HEK293 (cell line): ENCODE results near the gene KANSL1.

Experiments
- CTCF ChIA-PET: fragments of 350-600 bp; formaldehyde crosslinking; extraction: SDS; loops from one replicate; lab custom pipeline; 2021; ENCODE audit warnings: antibody characterized with exemption; lab: Yijun Ruan, JAX
- POLR2A ChIA-PET: fragments of 300-600 bp; formaldehyde crosslinking; extraction: SDS; loops from one replicate; lab custom pipeline; 2020; ENCODE audit warnings: antibody characterized with exemption, inconsistent platforms; lab: Yijun Ruan, JAX
- H3K27ac ChIP-seq: fragments of 200-500 bp; sonication (Bioruptor generic); 2 replicates; pipeline ENCODE4 v1.5.1; 2014; ENCODE audit warnings: low read depth, low read length, control low read depth, inconsistent platforms; ENCODE audit errors: extremely low read depth
- H3K36me3 ChIP-seq, 2 experiments: fragments of 200-500 bp in 1 of 2; sonication (Bioruptor generic) in 1 of 2; 1 replicate in 1 of 2; 2 replicates in 1 of 2; pipeline ENCODE4 v1.5.1; 2014 to 2017; ENCODE audit warnings: inconsistent platforms in 2 of 2, low read length in 2 of 2; ENCODE audit not compliant: control insufficient read depth in 2 of 2, insufficient read depth in 1 of 2
- H3K4me1 ChIP-seq: fragments of 200-500 bp; sonication (Bioruptor generic); 2 replicates; pipeline ENCODE4 v1.5.1; 2014; ENCODE audit warnings: mild to moderate bottlenecking, low read length, inconsistent platforms; ENCODE audit not compliant: control insufficient read depth, insufficient read depth
- H3K4me3 ChIP-seq: 2 replicates; pipeline ENCODE4 v1.5.1; 2011; ENCODE audit warnings: low read depth, mild to moderate bottlenecking, control low read depth, low read length, moderate library complexity
- H3K9me3 ChIP-seq: fragments of 200-500 bp; sonication (Bioruptor generic); 2 replicates; pipeline ENCODE4 v1.5.1; 2014; ENCODE audit warnings: low read depth, low read length, inconsistent platforms; ENCODE audit not compliant: control insufficient read depth, insufficient read depth
- FEZF1 ChIP-seq: fragments of 450-650 bp; formaldehyde crosslinking; IDR thresholded peaks from 2 replicates; pipeline ENCODE4 v1.5.1; 2016; ENCODE audit warnings: missing biosample characterization, missing genetic modification characterization
- HOXD13 ChIP-seq: sonication (generic); formaldehyde crosslinking; IDR thresholded peaks from 2 replicates; pipeline ENCODE4 v1.8.0; 2022; ENCODE audit warnings: missing genetic modification reagents, borderline replicate concordance
- KLF8 ChIP-seq: fragments of 450-650 bp; formaldehyde crosslinking; IDR thresholded peaks from 2 replicates; pipeline ENCODE4 v1.5.1; 2016; ENCODE audit warnings: missing biosample characterization, missing genetic modification characterization
- MEIS1 ChIP-seq: sonication (generic); formaldehyde crosslinking; IDR thresholded peaks from 2 replicates; pipeline ENCODE4 v1.8.1; 2022; ENCODE audit warnings: missing genetic modification reagents, mild to moderate bottlenecking, borderline replicate concordance
- OSR2 ChIP-seq: fragments of 450-650 bp; formaldehyde crosslinking; IDR thresholded peaks from 2 replicates; pipeline ENCODE4 v1.5.1; 2016; ENCODE audit warnings: missing biosample characterization, missing genetic modification characterization
- SCRT2 ChIP-seq: fragments of 450-650 bp; formaldehyde crosslinking; IDR thresholded peaks from 2 replicates; pipeline ENCODE4 v1.5.1; 2016; ENCODE audit warnings: missing biosample characterization, missing genetic modification characterization
- ZBTB1 ChIP-seq: fragments of 450-650 bp; formaldehyde crosslinking; IDR thresholded peaks from 2 replicates; pipeline ENCODE4 v1.5.1; 2016; ENCODE audit warnings: missing biosample characterization, missing genetic modification characterization
- ZFP3 ChIP-seq: fragments of 450-650 bp; formaldehyde crosslinking; IDR thresholded peaks from 2 replicates; pipeline ENCODE4 v1.5.1; 2016; ENCODE audit warnings: low read depth, missing biosample characterization, missing genetic modification characterization
- ZIC2 ChIP-seq: fragments of 450-650 bp; formaldehyde crosslinking; IDR thresholded peaks from 2 replicates; pipeline ENCODE4 v1.5.1; 2016; ENCODE audit warnings: missing biosample characterization, missing genetic modification characterization
- ZNF114 ChIP-seq: fragments of 450-650 bp; formaldehyde crosslinking; IDR thresholded peaks from 2 replicates; pipeline ENCODE4 v1.5.0; 2017; ENCODE audit warnings: missing biosample characterization, missing genetic modification characterization
- ZNF146 ChIP-seq: fragments of 450-650 bp; formaldehyde crosslinking; IDR thresholded peaks from 2 replicates; pipeline ENCODE4 v1.5.1; 2016; ENCODE audit warnings: missing biosample characterization, missing genetic modification characterization
- ZNF157 ChIP-seq: fragments of 450-650 bp; formaldehyde crosslinking; IDR thresholded peaks from 2 replicates; pipeline ENCODE4 v1.5.1; 2016; ENCODE audit warnings: missing biosample characterization, missing genetic modification characterization
- ZNF169 ChIP-seq: fragments of 450-650 bp; formaldehyde crosslinking; IDR thresholded peaks from 2 replicates; pipeline ENCODE4 v1.5.1; 2016; ENCODE audit warnings: missing biosample characterization, missing genetic modification characterization
- ZNF202 ChIP-seq: fragments of 450-650 bp; formaldehyde crosslinking; IDR thresholded peaks from 2 replicates; pipeline ENCODE4 v1.5.1; 2016; ENCODE audit warnings: missing biosample characterization, missing genetic modification characterization, borderline replicate concordance
- ZNF239 ChIP-seq: fragments of 450-650 bp; formaldehyde crosslinking; IDR thresholded peaks from 2 replicates; pipeline ENCODE4 v1.5.1; 2016; ENCODE audit warnings: missing biosample characterization, missing genetic modification characterization
- ZNF274 ChIP-seq, 2 experiments: fragments of 200-500 bp in 1 of 2; fragments of 450-650 bp in 1 of 2; sonication (Bioruptor generic) in 1 of 2; formaldehyde crosslinking in 1 of 2; IDR thresholded peaks; 2 replicates each; pipeline versions ENCODE4 v1.5.1 to v1.6.1; 2014 to 2016; ENCODE audit warnings: borderline replicate concordance in 1 of 2, inconsistent platforms in 1 of 2, low read length in 1 of 2, missing biosample characterization in 1 of 2, missing genetic modification characterization in 1 of 2
- ZNF394 ChIP-seq: fragments of 450-650 bp; formaldehyde crosslinking; IDR thresholded peaks from 2 replicates; pipeline ENCODE4 v1.5.1; 2016; ENCODE audit warnings: missing biosample characterization, missing genetic modification characterization, mild to moderate bottlenecking, moderate library complexity, borderline replicate concordance
- ZNF423 ChIP-seq: fragments of 450-650 bp; formaldehyde crosslinking; IDR thresholded peaks from 2 replicates; pipeline ENCODE4 v1.5.1; 2016; ENCODE audit warnings: missing biosample characterization, missing genetic modification characterization
- ZNF501 ChIP-seq: fragments of 450-650 bp; formaldehyde crosslinking; IDR thresholded peaks from 2 replicates; pipeline ENCODE4 v1.5.1; 2016; ENCODE audit warnings: missing biosample characterization, missing genetic modification characterization
- ZNF510 ChIP-seq: fragments of 450-650 bp; formaldehyde crosslinking; IDR thresholded peaks from 2 replicates; pipeline ENCODE4 v1.5.1; 2018; ENCODE audit warnings: mild to moderate bottlenecking, missing genetic modification characterization, missing biosample characterization; ENCODE audit not compliant: insufficient replicate concordance
- ZNF558 ChIP-seq: fragments of 450-650 bp; formaldehyde crosslinking; IDR thresholded peaks from 2 replicates; pipeline ENCODE4 v1.5.1; 2016; ENCODE audit warnings: missing biosample characterization, missing genetic modification characterization
- ZNF585B ChIP-seq: fragments of 450-650 bp; formaldehyde crosslinking; IDR thresholded peaks from 2 replicates; pipeline ENCODE4 v1.5.1; 2016; ENCODE audit warnings: missing biosample characterization, missing genetic modification characterization
- ZNF596 ChIP-seq: fragments of 450-650 bp; IDR thresholded peaks from 2 replicates; pipeline ENCODE4 v1.5.0; 2018; ENCODE audit warnings: missing biosample characterization, mild to moderate bottlenecking, missing genetic modification characterization, moderate library complexity
- ZNF660 ChIP-seq: fragments of 450-650 bp; IDR thresholded peaks from 2 replicates; pipeline ENCODE4 v1.5.1; 2018; ENCODE audit warnings: missing biosample characterization, mild to moderate bottlenecking, missing genetic modification characterization
- ZNF747 ChIP-seq: fragments of 450-650 bp; formaldehyde crosslinking; IDR thresholded peaks from 2 replicates; pipeline ENCODE4 v1.5.1; 2016; ENCODE audit warnings: missing biosample characterization, missing genetic modification characterization
- ZNF792 ChIP-seq: fragments of 450-650 bp; formaldehyde crosslinking; IDR thresholded peaks from 2 replicates; pipeline ENCODE4 v1.5.1; 2016; ENCODE audit warnings: missing biosample characterization, missing genetic modification characterization
- ZNF843 ChIP-seq: fragments of 450-650 bp; formaldehyde crosslinking; IDR thresholded peaks from 2 replicates; pipeline ENCODE4 v1.5.1; 2016; ENCODE audit warnings: missing biosample characterization, missing genetic modification characterization
- TF ChIP-seq, protein P1 (sequence below): fragments of 450-650 bp; formaldehyde crosslinking; IDR thresholded peaks from 2 replicates; pipeline ENCODE4; 2016; ENCODE audit warnings: missing biosample characterization, missing genetic modification characterization
- TF ChIP-seq, protein P2 (sequence below): fragments of 450-650 bp; formaldehyde crosslinking; conservative IDR thresholded peaks from 2 replicates; pipeline ENCODE4 v1.5.1; 2016; ENCODE audit warnings: low read depth, missing biosample characterization, missing genetic modification characterization
- TF ChIP-seq, protein P3 (sequence below): fragments of 450-650 bp; formaldehyde crosslinking; IDR thresholded peaks from 2 replicates; pipeline ENCODE4 v1.5.1; 2017; ENCODE audit warnings: missing biosample characterization, missing genetic modification characterization
- TF ChIP-seq, protein P4 (sequence below): fragments of 450-650 bp; IDR thresholded peaks from 2 replicates; pipeline ENCODE4 v1.5.1; 2018; ENCODE audit warnings: missing biosample characterization, mild to moderate bottlenecking, missing genetic modification characterization

Gene KANSL1

DNA sequence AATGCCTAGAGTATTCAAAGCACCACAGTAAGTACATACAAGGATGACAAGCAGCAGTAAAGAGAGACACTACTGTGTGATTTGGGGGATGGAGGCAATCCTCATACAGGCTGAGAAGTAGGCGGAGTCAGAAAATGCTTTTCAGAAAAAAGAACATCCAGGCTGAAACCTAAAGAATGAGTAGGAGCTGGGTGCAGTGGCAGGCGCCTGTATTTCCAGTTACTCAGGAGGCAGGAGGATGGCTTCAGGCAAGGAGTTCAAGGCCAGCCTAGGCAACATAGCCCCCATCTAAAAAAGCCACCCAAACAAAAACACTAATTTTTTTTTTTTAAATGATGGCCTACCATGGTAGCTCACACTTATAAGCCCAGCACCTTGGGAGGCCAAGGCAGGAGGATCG, 10.3 kb downstream of the KANSL1 start:
- CTCF ChIA-PET: interaction anchor here (0.6 to 3.0 kb wide), 5 partner anchors 10 to 139 kb away, joined by 3 to 14 read pairs (median 4); partner anchors contain the start of gene KANSL1
- POLR2A ChIA-PET: no interaction called here
- Histone ChIP-seq H3K4me3 (no peak overlapping the region), H3K4me1 (peaks cover 52% of the 10 kb centered on the region), H3K9me3 (no peaks in the 10 kb centered on the region), H3K36me3 (no peaks in the 10 kb centered on the region; a peak in 1 of 3 replicates), H3K27ac (0 out of 2 replicates have a peak overlapping the region, but pooled peaks have one; percentile 3)
- TF ChIP-seq ZNF157 (no peak), ZNF558 (tag by site-specific recombination) (no peak), ZNF843 (tag by site-specific recombination) (no peak), ZNF394 (tag by site-specific recombination) (no peak), ZNF585B (tag by site-specific recombination) (no peak), ZBTB1 (tag by site-specific recombination) (no peak), ZNF239 (tag by site-specific recombination) (no peak), ZNF169 (tag by site-specific recombination) (no peak), SCRT2 (tag by site-specific recombination) (no peak), KLF8 (no peak), MEIS1 (CRISPR knock-in tag) (no peak), ZNF114 (tag by site-specific recombination) (no peak), OSR2 (tag by site-specific recombination) (peak; percentile 42), ZNF747 (no peak), HOXD13 (no peak), ZFP3 (0 out of 2 replicates have a peak, but pooled peaks have one; percentile 11), ZNF596 (no peak), ZNF146 (no peak), ZNF510 (tag by site-specific recombination) (no peak), ZIC2 (tag by site-specific recombination) (no peak), ZNF202 (no peak), FEZF1 (tag by site-specific recombination) (peak; percentile 73), ZNF274 (IDR thresholded peaks at IDR 0.05; ENCODE audit: low read length) (no peak), ZNF274 (tag by site-specific recombination; IDR thresholded peaks at IDR 0.05; ENCODE audit: borderline replicate concordance) (no peak), ZNF792 (tag by site-specific recombination) (no peak), ZNF660 (tag by site-specific recombination) (0 out of 2 replicates have a peak, but pooled peaks have one; percentile 20), ZNF423 (tag by site-specific recombination) (no peak), ZNF501 (tag by site-specific recombination) (no peak)
- TF ChIP-seq, protein P1, sequence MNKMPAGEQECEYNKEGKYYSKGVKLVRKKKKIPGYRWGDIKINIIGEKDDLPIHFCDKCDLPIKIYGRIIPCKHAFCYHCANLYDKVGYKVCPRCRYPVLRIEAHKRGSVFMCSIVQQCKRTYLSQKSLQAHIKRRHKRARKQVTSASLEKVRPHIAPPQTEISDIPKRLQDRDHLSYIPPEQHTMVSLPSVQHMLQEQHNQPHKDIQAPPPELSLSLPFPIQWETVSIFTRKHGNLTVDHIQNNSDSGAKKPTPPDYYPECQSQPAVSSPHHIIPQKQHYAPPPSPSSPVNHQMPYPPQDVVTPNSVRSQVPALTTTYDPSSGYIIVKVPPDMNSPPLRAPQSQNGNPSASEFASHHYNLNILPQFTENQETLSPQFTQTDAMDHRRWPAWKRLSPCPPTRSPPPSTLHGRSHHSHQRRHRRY (tag by site-specific recombination): no peak
- TF ChIP-seq, protein P2, sequence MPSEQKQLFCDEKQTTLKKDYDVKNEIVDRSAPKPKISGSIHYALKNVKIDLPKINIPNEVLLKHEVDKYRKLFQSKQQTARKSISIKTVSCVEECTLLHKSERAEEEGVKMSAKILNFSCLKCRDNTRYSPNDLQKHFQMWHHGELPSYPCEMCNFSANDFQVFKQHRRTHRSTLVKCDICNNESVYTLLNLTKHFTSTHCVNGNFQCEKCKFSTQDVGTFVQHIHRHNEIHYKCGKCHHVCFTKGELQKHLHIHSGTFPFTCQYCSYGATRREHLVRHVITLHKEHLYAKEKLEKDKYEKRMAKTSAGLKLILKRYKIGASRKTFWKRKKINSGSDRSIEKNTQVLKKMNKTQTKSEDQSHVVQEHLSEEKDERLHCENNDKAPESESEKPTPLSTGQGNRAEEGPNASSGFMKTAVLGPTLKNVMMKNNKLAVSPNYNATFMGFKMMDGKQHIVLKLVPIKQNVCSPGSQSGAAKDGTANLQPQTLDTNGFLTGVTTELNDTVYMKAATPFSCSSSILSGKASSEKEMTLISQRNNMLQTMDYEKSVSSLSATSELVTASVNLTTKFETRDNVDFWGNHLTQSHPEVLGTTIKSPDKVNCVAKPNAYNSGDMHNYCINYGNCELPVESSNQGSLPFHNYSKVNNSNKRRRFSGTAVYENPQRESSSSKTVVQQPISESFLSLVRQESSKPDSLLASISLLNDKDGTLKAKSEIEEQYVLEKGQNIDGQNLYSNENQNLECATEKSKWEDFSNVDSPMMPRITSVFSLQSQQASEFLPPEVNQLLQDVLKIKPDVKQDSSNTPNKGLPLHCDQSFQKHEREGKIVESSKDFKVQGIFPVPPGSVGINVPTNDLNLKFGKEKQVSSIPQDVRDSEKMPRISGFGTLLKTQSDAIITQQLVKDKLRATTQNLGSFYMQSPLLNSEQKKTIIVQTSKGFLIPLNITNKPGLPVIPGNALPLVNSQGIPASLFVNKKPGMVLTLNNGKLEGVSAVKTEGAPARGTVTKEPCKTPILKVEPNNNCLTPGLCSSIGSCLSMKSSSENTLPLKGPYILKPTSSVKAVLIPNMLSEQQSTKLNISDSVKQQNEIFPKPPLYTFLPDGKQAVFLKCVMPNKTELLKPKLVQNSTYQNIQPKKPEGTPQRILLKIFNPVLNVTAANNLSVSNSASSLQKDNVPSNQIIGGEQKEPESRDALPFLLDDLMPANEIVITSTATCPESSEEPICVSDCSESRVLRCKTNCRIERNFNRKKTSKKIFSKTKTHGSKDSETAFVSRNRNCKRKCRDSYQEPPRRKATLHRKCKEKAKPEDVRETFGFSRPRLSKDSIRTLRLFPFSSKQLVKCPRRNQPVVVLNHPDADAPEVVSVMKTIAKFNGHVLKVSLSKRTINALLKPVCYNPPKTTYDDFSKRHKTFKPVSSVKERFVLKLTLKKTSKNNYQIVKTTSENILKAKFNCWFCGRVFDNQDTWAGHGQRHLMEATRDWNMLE (tag by site-specific recombination): no peak
- TF ChIP-seq, protein P3, sequence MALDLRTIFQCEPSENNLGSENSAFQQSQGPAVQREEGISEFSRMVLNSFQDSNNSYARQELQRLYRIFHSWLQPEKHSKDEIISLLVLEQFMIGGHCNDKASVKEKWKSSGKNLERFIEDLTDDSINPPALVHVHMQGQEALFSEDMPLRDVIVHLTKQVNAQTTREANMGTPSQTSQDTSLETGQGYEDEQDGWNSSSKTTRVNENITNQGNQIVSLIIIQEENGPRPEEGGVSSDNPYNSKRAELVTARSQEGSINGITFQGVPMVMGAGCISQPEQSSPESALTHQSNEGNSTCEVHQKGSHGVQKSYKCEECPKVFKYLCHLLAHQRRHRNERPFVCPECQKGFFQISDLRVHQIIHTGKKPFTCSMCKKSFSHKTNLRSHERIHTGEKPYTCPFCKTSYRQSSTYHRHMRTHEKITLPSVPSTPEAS (tag by site-specific recombination): no peak
- TF ChIP-seq, protein P4, sequence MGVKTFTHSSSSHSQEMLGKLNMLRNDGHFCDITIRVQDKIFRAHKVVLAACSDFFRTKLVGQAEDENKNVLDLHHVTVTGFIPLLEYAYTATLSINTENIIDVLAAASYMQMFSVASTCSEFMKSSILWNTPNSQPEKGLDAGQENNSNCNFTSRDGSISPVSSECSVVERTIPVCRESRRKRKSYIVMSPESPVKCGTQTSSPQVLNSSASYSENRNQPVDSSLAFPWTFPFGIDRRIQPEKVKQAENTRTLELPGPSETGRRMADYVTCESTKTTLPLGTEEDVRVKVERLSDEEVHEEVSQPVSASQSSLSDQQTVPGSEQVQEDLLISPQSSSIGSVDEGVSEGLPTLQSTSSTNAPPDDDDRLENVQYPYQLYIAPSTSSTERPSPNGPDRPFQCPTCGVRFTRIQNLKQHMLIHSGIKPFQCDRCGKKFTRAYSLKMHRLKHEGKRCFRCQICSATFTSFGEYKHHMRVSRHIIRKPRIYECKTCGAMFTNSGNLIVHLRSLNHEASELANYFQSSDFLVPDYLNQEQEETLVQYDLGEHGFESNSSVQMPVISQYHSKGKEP (tag by site-specific recombination): no peak
